IMR-90 (cell line): Measurements from ENCODE around the gene CNPY3. TPM values are rescaled to one million over a fixed set of nuclear protein-coding genes. Genes with fewer than 3 reads are reported as not detected.

Experiments used
- ATAC-seq: fragments of 200-7000 bp; cut with Tn5 transposase; 2 replicates; pipeline ENCODE4 v1.9.1; 2020; ENCODE audit warnings: low read depth, mild to moderate bottlenecking, moderate library complexity
- BruUV-seq: library from RNA; stranded (reverse); fragments of 400-500 nt; replicated peaks from 2 replicates; lab custom pipeline; 2021; lab: Mats Ljungman, UMichigan
- CTCF ChIA-PET: fragments of 300-600 bp; formaldehyde crosslinking; extraction: SDS; loops from one replicate; lab custom pipeline; 2021; ENCODE audit warnings: antibody characterized with exemption; lab: Yijun Ruan, JAX
- POLR2A ChIA-PET: fragments of 300-600 bp; sonication (Branson Sonifier 250); formaldehyde crosslinking; loops from one replicate; lab custom pipeline; 2022; ENCODE audit warnings: antibody characterized with exemption; ENCODE audit not compliant: unreplicated experiment; lab: Charles Lee
- DNase-seq: peaks from one replicate; pipeline ENCODE4 v3.0.0; 2013
- H2AFZ ChIP-seq: replicated peaks from 2 replicates; pipeline ENCODE3; 2013; ENCODE audit warnings: low read length, mild to moderate bottlenecking; ENCODE audit not compliant: poor library complexity
- H2AK5ac ChIP-seq: 2 replicates; pipeline ENCODE4 v1.6.1; 2013; ENCODE audit warnings: low read depth, low read length, inconsistent platforms
- H2AK9ac ChIP-seq: replicated peaks from 2 replicates; pipeline ENCODE3; 2013; ENCODE audit warnings: mild to moderate bottlenecking, low read depth, low read length, moderate library complexity; ENCODE audit not compliant: poor library complexity
- H2BK120ac ChIP-seq: 2 replicates; pipeline ENCODE4 v1.6.1; 2013; ENCODE audit warnings: low read depth, low read length, inconsistent platforms
- H2BK15ac ChIP-seq: 3 replicates; pipeline ENCODE4 v1.6.1; 2013; ENCODE audit warnings: low read depth, low read length, inconsistent platforms
- H2BK20ac ChIP-seq: 2 replicates; pipeline ENCODE4 v1.6.1; 2013; ENCODE audit warnings: low read depth, mild to moderate bottlenecking, inconsistent platforms, low read length, moderate library complexity
- H2BK5ac ChIP-seq: 2 replicates; pipeline ENCODE4 v1.6.1; 2013; ENCODE audit warnings: mild to moderate bottlenecking, low read depth, low read length, inconsistent platforms; ENCODE audit not compliant: poor library complexity, severe bottlenecking
- H3K14ac ChIP-seq: replicated peaks from 2 replicates; pipeline ENCODE4 v1.6.1; 2013; ENCODE audit warnings: low read depth, low read length, inconsistent platforms
- H3K18ac ChIP-seq: 2 replicates; pipeline ENCODE4 v1.6.1; 2013; ENCODE audit warnings: low read depth, low read length, control low read depth
- H3K23ac ChIP-seq: 2 replicates; pipeline ENCODE4 v1.6.1; 2013; ENCODE audit warnings: low read depth, low read length, inconsistent platforms
- H3K27ac ChIP-seq: 2 replicates; pipeline ENCODE4 v1.5.1; 2013; ENCODE audit warnings: mild to moderate bottlenecking, control low read depth, low read length; ENCODE audit not compliant: insufficient read depth
- H3K27me3 ChIP-seq: 2 replicates; pipeline ENCODE4 v1.6.1; 2013; ENCODE audit warnings: low read length; ENCODE audit not compliant: control insufficient read depth, insufficient read depth
- H3K36me3 ChIP-seq: 2 replicates; pipeline ENCODE4 v1.6.1; 2013; ENCODE audit warnings: low read length, mixed read lengths; ENCODE audit not compliant: control insufficient read depth, insufficient read depth
- H3K4ac ChIP-seq: 2 replicates; pipeline ENCODE4 v1.6.1; 2013; ENCODE audit warnings: low read depth, low read length, inconsistent platforms
- H3K4me1 ChIP-seq: 2 replicates; pipeline ENCODE4 v1.6.1; 2013; ENCODE audit warnings: low read length, mixed read lengths; ENCODE audit not compliant: control insufficient read depth, insufficient read depth
- H3K4me2 ChIP-seq: 2 replicates; pipeline ENCODE4 v1.6.1; 2013; ENCODE audit warnings: low read depth, mild to moderate bottlenecking, control low read depth, low read length, moderate library complexity
- H3K4me3 ChIP-seq: 2 replicates; pipeline ENCODE4 v1.5.1; 2013; ENCODE audit warnings: low read depth, mild to moderate bottlenecking, control low read depth, low read length, moderate library complexity; ENCODE audit not compliant: insufficient read depth
- H3K56ac ChIP-seq: 2 replicates; pipeline ENCODE4 v1.6.1; 2013; ENCODE audit warnings: low read length, inconsistent platforms; ENCODE audit not compliant: insufficient read depth; ENCODE audit errors: extremely low read depth
- H3K79me1 ChIP-seq, 2 experiments: 2 replicates each; pipeline ENCODE4 v1.6.1; 2013; ENCODE audit warnings: low read length in 2 of 2, inconsistent platforms in 1 of 2, low read depth in 1 of 2
- H3K9ac ChIP-seq: 2 replicates; pipeline ENCODE4 v1.6.1; 2013; ENCODE audit warnings: low read depth, low read length, control low read depth
- H3K9me1 ChIP-seq: 2 replicates; pipeline ENCODE4 v1.6.1; 2013; ENCODE audit warnings: low read length, inconsistent platforms; ENCODE audit not compliant: insufficient read depth
- H3K9me3 ChIP-seq: 2 replicates; pipeline ENCODE4 v1.6.1; 2013; ENCODE audit warnings: low read length; ENCODE audit not compliant: control insufficient read depth, insufficient read depth
- H4K20me1 ChIP-seq: 2 replicates; pipeline ENCODE4 v1.6.1; 2013; ENCODE audit warnings: low read length, inconsistent platforms; ENCODE audit not compliant: insufficient read depth
- H4K5ac ChIP-seq: 2 replicates; pipeline ENCODE4 v1.6.1; 2013; ENCODE audit warnings: mild to moderate bottlenecking, low read depth, low read length, control low read depth
- H4K8ac ChIP-seq, 2 experiments: 2 replicates each; pipeline ENCODE4 v1.6.1; 2013; ENCODE audit warnings: low read depth in 2 of 2, low read length in 2 of 2, control low read depth in 1 of 2, inconsistent platforms in 1 of 2
- H4K91ac ChIP-seq: 2 replicates; pipeline ENCODE4 v1.6.1; 2013; ENCODE audit warnings: low read depth, low read length, inconsistent platforms; ENCODE audit not compliant: insufficient read depth
- BHLHE40 ChIP-seq: fragments of 150-350 bp; IDR thresholded peaks from 2 replicates; pipeline ENCODE4 v1.6.1; 2016; ENCODE audit warnings: mild to moderate bottlenecking, low read depth, low read length
- FOS ChIP-seq: fragments of 150-350 bp; IDR thresholded peaks from 2 replicates; pipeline ENCODE4 v1.6.1; 2016; ENCODE audit warnings: low read depth, low read length
- MAZ ChIP-seq: IDR thresholded peaks from 2 replicates; pipeline ENCODE4 v1.6.1; 2012; ENCODE audit warnings: low read depth, mild to moderate bottlenecking, low read length, improper control_type of control experiment, moderate library complexity, borderline replicate concordance
- POLR2A ChIP-seq: IDR thresholded peaks from 2 replicates; pipeline ENCODE4 v1.6.1; 2012; ENCODE audit warnings: mild to moderate bottlenecking, low read depth, low read length
- RAD21 ChIP-seq: IDR thresholded peaks from 2 replicates; pipeline ENCODE4 v1.6.1; 2012; ENCODE audit warnings: low read length, improper control_type of control experiment
- RCOR1 ChIP-seq: IDR thresholded peaks from 2 replicates; pipeline ENCODE4 v1.6.1; 2012; ENCODE audit warnings: mild to moderate bottlenecking, low read length, improper control_type of control experiment; ENCODE audit not compliant: insufficient replicate concordance
- RFX5 ChIP-seq: IDR thresholded peaks from 2 replicates; pipeline ENCODE4 v1.8.0; 2012; ENCODE audit warnings: low read depth, mild to moderate bottlenecking, low read length, moderate library complexity
- SMC3 ChIP-seq: fragments of 150-350 bp; IDR thresholded peaks from 2 replicates; pipeline ENCODE4 v1.6.1; 2016; ENCODE audit warnings: low read depth, mild to moderate bottlenecking, antibody characterized with exemption, low read length, moderate library complexity
- USF2 ChIP-seq: fragments of 150-350 bp; IDR thresholded peaks from 2 replicates; pipeline ENCODE4 v1.6.1; 2017; ENCODE audit warnings: mild to moderate bottlenecking, antibody characterized with exemption, low read length, low read depth
- WGBS, 2 experiments: methylation state at CpG; one replicate each; pipeline versions ENCODE4 v1.1.5 to v1.1.7; 2013; ENCODE audit warnings: missing lambda C conversion rate in 2 of 2; ENCODE audit not compliant: insufficient read length in 1 of 2; ENCODE audit errors: extremely low coverage in 2 of 2; 5-methylcytosine and 5-hydroxymethylcytosine counted together
- dilution Hi-C: fragments of 300-500 bp; cut with HindIII; formaldehyde crosslinking; loops from one replicate; pipeline ENCODE4 v1.14.3; 2018; ENCODE audit warnings: low sequenced_read_pairs; ENCODE audit not compliant: unreplicated experiment
- in situ Hi-C: fragments of 300-500 bp; cut with MboI; formaldehyde crosslinking; loops from 3 replicates; pipeline ENCODE4 v1.14.3; 2019; ENCODE audit warnings: low sequenced_read_pairs, inconsistent platforms, mixed read lengths
- intact Hi-C: fragments of 100-400 bp; cut with micrococcal nuclease; formaldehyde crosslinking; loops from 2 replicates; pipeline ENCODE4 v1.10.0; 2022
- polyA plus RNA-seq, 3 experiments: library from polyadenylated mRNA; depleted of rRNA; stranded (reverse); fragments of >200 nt; gene quantifications; 2 replicates each; pipeline ENCODE4 v1.2.3, GENCODE V29; 2012; ENCODE audit warnings: low replicate concordance in 1 of 3
- total RNA-seq: library from RNA; depleted of rRNA; stranded (reverse); fragments of >200 nt; gene quantifications from 2 replicates; pipeline ENCODE4 v1.2.3, GENCODE V29; 2012
- TF ChIP-seq, protein P1 (sequence below): fragments of 150-350 bp; IDR thresholded peaks from 2 replicates; pipeline ENCODE4 v1.6.1; 2016; ENCODE audit warnings: low read depth, mild to moderate bottlenecking, low read length, moderate library complexity, borderline replicate concordance

CNPY3 gene
- total and polyA plus RNA-seq, 2 of the 4 experiments (the other 2 are of a cell fraction): 13.3 to 39.2 TPM

DNA sequence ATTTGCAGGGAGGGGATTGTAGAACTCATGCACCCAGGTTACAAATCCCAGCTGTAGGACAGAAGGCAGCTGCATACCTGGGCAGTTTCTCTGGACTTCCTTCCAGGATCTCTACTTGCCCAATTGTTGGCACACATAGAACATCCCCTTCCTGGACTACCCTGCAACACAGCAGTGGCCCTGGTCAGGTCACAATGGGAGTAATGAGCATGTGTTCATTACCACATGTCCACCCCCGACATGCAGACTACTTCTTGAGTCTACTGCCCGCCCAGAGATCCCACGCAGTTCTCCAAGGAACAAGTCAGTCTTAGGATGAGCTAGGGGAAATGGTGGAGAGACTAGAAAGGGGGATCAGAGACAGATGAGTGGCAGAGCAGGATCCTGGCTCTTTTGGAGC, 44.6 kb downstream of the CNPY3 start:
- Histone ChIP-seq H2AK5ac (no peak overlapping the region), H4K8ac (no peak overlapping the region), H3K4me3 (no peak overlapping the region), H3K14ac (no peak overlapping the region), H3K23ac (no peak overlapping the region), H4K20me1 (peaks cover 14% of the 10 kb centered on the region; the same call in 1 of the 2 replicates), H3K27ac (no peak overlapping the region), H3K79me1 (peaks cover 13 to 57% of the 10 kb centered on the region in 2 experiments), H2AK9ac (no peak overlapping the region), H2BK5ac (no peak overlapping the region), H3K9me3 (no peaks in the 10 kb centered on the region), H3K4me1 (peaks cover 10% of the 10 kb centered on the region), H3K4me2 (no peak overlapping the region), H2BK20ac (no peak overlapping the region), H3K4ac (no peak overlapping the region), H2AFZ (no peak overlapping the region), H3K27me3 (no peaks in the 10 kb centered on the region), H3K18ac (no peak overlapping the region), H4K91ac (no peak overlapping the region), H3K56ac (no peak overlapping the region), H3K36me3 (peaks cover 15% of the 10 kb centered on the region), H4K5ac (no peak overlapping the region), H2BK15ac (no peak overlapping the region), H3K9me1 (peaks cover 29% of the 10 kb centered on the region), H3K9ac (no peak overlapping the region), H2BK120ac (no peak overlapping the region)
- no TSS peak for BruUV-seq
- intact Hi-C loops (no loop called here), dilution Hi-C loops (no loop called here), in situ Hi-C loops (no loop called here)
- no peak for DNase-seq
- TF ChIP-seq, protein P1, sequence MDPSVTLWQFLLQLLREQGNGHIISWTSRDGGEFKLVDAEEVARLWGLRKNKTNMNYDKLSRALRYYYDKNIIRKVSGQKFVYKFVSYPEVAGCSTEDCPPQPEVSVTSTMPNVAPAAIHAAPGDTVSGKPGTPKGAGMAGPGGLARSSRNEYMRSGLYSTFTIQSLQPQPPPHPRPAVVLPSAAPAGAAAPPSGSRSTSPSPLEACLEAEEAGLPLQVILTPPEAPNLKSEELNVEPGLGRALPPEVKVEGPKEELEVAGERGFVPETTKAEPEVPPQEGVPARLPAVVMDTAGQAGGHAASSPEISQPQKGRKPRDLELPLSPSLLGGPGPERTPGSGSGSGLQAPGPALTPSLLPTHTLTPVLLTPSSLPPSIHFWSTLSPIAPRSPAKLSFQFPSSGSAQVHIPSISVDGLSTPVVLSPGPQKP: no peak
- TF ChIP-seq RFX5: no peak
- no peak for TF ChIP-seq BHLHE40
- TF ChIP-seq RCOR1: no peak
- TF ChIP-seq MAZ: no peak
- TF ChIP-seq POLR2A: no peak
- TF ChIP-seq FOS: no peak
- no peak for TF ChIP-seq SMC3
- TF ChIP-seq USF2: no peak
- no peak for TF ChIP-seq RAD21
- POLR2A ChIA-PET: no interaction called here
- no peak for ATAC-seq
- WGBS, 2 experiments: no CpG with 5 or more reads among the region's 3 CpGs
- CTCF ChIA-PET: no interaction called here
